NCI-H1092 (cell line): ENCODE results near the gene ARL16.
A peak's percentile ranks its signal among the peaks of the same experiment; 100 is the strongest.

Experiments
- DNase-seq: peaks from one replicate; lab custom pipeline; 2025; lab: John Stamatoyannopoulos, UW

Gene ARL16

DNA sequence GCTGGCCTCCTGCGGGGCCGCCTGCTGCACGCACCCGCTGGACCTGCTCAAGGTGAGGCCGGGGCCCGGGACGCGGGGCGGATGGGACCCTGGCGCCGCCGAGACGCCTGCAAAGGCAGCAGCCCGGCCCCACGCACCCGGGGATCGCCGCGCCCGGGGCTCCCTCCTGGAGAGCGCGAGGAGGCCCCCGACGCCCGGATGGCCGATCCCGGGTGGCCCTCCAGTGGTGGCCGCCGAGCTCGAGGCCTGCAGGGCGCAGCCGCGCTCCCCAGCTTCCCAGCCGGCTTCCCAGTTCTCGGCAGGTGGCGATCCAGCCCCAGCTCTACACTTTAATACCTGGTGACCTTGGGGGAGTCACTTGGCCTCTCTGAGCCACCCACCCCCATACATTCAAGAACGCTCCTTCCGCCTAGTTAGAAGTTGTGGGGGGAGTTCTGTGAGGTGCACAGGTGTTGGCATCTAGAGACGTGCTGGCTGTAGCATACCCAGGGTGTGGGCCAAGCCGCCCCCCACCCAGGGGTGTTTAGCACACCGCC lies 28.9 kb upstream of the ARL16 start:
- DNase-seq = no peak

DNA sequence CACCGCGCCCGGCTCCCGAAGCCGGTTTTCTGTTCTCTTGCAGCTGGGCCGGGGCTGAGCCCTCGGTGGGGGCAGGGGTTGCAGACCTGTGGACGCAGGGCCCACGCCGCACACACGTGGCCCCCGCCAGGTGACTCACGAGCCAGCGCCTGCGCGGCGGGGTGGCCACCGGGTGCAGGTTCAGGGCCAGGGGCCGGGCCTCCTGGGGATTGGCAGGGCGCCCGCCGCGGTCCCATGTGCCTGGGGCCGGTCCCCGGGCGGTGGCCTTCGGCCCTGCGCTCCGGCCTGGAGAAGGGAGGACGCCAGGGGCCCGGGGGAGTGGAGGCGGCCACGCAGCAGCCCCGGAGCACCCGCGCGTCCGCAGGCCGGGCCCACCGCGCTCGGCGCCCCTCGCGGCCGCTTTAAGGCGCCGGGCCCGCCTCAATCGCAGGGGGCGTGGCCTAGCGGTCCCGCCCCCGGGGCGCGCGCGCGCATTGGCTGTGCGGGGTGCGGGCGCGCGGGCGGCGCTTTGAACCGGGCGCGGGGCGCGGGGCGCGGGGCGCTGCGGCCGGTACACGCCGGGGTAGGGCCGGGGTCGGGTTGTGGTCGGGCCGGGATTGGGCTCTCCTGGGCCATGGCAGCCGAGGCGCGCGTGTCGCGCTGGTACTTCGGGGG lies 28.3 kb upstream of the ARL16 start, which contains the start of gene SLC25A10:
TSS of gene SLC25A10 (plus strand) at position 471 of the 654 bp plus-strand sequence. CDS start at position 614, 143 bp downstream.
- DNase-seq = peak; percentile 73

DNA sequence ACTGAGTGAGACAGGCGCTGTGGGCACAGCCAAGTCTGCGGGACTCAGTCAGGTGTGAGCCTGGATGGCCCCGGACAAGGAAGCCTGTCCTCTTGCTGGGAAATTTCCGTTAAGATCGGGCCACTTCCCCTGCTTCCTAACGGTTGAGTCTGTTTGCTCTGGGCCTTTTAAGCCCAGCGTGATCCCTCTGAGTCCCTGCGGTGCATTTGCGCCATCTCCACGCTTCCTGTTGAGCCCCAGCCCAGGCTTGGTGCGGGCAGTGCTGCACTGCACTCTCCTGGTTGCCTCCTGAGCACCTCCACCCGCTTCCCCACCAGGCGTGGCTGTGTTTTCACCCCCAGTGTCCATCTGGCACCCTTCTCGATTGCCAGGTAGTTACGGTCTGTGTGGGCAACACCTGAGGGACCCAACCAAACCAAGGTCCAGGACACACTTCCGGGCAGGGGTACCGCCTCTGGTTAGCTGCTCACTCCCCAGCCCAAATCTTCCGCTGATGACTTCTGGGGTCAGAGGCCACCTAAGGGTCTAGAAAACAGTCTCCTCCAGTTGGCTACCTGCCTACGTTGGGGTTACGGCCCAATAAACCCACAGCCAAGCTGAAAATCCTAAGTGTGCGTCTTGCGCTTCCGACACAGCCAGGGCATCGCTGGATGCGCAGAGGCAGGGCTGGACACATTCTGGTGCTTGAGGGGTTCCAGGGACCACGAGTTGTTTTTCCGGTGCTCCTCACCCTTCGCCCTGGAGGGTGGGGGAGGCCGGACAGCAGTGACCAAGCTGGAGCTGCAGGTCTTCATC lies 27.1 kb upstream of the ARL16 start:
- DNase-seq = no peak

DNA sequence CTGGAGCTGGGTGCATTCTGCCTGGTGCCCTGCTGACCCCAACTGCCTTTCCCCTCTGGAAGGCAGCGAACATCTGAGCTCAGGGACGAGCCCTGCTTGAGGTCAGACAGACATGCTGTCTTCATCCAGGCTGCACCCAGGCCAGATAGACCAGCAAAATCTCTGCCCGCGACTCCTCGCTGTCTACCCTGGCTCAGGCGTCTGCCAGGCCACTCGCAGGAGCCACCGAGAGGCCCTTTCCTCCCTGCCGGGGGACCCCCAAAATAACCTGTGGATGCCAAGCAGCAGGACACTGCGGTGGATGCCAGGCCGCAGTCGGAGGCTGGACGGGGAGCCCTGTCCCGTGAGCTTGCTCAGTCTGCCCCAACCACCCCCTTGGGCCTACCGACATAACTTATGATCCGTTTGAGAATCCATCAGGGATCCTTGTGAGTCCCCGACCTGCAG lies 25.2 kb upstream of the ARL16 start:
- no peak for DNase-seq

DNA sequence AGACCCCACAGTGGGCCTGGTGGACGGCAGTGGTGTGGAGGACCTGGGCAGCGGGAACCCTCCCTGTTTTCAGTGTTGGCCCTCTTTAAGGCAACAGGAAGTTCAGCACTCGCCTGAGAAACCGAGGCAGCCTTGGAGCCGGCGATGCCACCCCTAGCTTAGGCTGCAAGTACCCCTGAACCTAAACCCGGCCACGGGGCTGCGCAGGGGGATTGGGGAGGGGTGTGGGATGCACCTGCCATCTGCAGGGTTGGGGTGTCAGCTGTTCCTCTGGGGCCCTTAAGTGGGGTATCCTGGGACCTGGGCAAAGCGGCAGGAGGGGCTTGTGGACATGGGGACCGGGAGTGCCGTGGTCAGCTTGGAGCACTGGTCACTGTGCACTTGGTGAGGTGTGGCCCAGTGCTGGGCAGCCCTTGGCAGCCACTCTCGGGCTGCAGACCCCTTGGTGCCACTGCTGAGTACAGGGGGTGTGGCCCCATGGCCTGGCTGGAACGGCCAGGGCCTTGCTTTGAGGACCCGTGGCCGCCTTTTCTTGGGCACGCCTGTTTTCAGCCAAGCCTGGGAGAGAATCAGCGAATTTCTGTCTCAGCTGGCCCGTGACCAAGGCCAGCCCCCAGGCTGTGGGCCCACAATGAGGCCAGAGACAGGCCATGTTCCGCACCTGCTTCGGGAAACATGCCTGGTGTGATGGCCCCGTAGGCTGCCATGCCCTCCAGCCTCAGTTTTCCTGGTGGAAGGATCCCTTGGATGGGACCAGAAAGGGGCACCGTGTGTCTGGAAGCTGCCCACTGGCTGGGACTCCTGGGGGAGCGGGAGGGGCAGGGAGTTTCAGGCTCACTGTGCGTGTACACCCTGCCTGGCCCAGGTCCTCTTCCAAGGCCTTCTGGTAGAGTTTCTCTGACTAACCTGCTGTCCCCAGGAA lies 24.4 kb upstream of the ARL16 start:
- DNase-seq = no peak

DNA sequence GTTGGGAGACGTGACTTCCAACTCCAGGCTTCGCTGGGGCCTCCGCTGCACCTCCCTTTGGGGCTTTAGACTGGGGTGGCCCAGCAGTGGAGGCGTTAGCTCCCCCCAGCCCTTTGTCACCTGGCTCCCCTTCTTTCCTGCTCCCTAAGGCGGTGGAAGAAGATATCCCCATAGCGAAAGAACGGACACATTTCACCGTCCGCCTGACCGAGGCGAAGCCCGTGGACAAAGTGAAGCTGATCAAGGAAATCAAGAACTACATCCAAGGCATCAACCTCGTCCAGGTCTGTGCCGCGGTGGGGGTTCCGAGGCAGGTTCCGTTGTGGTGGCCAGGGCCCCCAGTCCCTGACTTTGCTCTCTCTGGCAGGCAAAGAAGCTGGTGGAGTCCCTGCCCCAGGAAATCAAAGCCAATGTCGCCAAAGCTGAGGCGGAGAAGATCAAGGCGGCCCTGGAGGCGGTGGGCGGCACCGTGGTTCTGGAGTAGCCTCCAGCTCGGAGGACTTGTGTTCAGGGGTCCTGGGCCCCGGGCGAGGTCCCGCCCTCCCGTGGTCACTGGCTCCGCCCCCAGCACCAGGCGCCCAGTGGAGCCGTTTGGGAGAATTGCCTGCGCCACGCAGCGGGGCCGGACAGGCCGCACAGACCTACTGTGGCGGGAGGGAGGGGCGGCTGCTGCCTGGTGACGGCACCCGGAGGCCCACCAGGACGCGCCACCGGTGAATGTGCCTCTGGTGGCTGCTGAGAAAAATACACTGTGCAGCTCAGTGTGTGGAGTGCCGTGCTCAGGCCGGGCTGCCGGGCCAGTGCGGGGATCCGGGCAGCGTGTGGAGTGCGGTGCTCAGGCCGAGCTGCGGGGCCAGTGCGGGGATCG lies 23.4 kb upstream of the ARL16 start:
- DNase-seq = no peak

DNA sequence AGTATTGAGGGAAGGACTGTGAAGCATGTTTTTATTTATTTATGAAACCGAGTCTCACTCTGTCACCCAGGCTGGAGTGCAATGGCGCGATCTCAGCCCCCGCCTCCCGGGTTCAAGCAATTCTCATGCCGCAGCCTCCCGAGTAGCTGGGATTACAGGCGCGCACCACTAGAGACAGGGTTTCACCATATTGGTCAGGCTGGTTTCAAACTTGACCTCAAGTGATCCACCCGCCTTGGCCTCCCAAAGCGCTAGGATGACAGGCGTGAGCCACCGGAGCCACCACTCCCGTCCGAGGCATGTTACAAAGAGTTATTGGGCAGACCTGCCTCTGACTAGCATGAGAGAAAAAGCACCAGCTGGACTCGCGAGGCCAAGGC lies 22.6 kb upstream of the ARL16 start:
- DNase-seq = no peak

DNA sequence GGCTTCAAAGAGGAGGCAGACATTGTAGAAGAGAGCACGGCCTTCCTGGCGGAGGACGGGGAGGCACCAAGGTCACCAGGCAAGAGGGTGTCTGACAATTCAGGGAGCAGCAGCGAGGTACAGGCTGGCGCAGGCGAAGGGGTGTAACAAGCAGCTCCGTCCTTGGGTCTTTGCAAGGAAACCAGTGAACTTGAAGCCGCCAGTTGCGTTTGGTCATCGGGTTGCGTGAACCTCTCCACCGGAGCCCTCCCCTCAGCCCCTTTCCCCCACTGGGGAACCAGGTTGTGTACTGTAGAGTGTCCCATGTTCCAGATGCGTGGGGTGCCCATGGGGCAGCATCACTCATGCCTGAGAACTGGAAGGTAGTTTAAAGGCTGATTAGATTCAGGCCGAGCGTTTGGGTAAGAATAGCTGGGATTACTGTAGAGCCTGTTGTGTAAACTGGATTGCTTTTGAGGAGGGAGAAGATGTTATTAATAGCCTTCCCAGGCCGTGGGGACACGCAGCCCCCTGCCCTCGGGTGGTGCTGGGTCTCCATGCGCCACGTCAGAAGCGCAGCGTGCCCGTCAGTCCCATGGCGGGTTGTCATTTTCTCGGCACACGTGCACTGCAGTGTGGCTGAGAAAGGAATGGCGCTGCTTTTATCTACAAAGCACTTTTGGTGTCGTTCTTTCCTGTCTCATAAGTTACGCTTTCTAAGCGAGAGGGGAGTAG lies 22.1 kb upstream of the ARL16 start:
- DNase-seq = no peak

DNA sequence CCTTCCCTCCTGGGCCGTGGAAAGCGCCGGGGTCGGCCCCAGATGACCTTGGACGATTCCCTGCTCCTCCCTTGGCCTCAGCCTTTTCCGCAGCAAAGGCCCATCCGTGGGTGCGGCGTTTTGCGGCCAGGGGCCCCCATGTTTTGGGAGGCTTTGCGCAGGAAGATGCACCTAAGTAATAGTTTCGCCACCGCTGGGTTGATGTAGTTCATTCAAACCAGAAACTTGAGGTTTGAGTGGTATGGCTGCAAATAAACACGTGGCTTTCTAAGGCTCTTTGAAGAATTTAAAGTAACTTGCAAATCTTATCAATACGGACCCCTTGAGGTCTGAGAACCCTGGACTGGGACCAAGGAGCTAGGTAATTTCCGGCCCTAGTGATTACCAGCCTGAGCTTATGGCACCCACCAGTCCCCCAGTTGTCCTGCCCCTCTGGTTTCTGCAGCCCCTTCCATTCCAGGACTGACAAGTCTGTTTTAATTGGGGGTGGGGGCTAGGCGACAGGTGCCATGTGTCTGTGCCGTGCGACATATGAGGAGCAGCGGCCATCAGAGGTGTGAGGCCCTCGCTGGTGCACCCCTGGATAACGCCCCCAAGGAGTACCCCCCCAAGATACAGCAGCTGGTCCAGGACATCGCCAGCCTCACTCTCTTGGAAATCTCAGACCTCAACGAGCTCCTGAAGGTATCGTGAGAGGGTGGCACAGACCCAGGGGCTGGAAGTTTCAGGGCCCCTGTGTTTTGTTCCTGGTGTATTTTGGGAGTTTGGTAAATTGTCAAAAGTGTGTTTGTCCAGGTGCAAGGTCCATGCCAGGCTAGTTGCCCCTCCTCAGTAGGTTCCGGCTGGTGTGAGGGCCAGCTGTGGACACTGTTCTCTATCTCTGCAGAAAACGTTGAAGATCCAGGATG lies 20.4 kb upstream of the ARL16 start:
- no peak for DNase-seq

DNA sequence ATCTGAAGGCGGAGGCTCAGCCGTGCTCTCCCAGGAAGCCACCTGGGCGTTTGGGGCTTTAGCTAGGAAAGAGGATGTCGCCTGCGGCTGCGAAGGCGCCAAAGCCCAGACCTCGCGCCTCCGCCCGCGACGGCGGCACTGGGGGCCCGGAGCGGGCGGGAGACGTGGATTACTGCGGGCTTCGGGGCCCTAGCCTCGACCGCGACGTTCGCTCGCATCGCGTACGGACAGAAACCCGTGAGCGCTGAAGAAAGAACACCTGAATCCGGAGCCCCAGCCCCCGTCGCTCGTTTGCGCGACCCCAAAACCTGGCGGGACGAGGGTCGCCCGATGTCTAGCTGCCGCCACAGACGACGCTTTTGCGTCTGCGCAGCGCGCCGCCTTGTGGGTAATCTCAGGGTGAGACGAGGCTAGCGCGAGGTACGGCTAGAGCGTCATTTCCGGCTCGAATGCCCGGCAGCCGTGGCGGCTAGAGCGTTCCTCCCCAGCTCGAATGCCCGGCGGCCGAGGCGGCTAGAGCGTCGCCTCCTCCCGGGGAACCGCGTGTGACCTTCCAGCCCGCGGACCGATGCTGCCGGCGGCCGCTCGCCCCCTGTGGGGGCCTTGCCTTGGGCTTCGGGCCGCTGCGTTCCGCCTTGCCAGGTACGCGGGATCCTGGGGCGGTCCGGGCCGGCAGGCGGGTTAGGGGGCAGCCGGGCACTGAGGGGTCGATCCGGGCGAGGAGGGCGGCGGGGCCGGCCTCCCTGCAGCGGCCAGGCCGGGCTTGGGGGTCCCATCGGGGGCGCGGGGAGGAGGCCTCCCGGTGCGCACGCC lies 19.5 kb upstream of the ARL16 start, which contains the start of gene MRPL12:
TSS of gene MRPL12 (plus strand) at position 434 of the 813 bp plus-strand sequence. CDS start at position 569, 135 bp downstream.
- DNase-seq = peak; percentile 92

DNA sequence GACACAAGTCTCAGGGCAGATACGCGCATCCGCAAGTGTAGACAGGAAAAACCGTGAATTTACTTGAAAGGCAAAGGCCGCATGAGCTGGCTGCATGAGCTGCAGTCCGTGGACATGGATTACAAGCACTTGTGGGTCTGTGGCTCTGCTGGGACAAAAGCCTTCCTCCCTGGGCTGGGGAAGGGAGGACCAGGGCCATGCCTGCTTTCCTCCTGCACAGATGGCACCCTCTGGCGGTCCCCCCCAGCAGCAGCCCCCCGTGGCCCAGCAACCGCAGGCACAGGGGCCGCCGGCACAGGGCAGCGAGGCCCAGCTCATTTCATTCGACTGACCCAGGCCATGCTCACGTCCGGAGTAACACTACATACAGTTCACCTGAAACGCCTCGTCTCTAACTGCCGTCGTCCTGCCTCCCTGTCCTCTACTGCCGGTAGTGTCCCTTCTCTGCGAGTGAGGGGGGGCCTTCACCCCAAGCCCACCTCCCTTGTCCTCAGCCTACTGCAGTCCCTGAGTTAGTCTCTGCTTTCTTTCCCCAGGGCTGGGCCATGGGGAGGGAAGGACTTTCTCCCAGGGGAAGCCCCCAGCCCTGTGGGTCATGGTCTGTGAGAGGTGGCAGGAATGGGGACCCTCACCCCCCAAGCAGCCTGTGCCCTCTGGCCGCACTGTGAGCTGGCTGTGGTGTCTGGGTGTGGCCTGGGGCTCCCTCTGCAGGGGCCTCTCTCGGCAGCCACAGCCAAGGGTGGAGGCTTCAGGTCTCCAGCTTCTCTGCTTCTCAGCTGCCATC lies 17.9 kb upstream of the ARL16 start:
- DNase-seq = no peak

DNA sequence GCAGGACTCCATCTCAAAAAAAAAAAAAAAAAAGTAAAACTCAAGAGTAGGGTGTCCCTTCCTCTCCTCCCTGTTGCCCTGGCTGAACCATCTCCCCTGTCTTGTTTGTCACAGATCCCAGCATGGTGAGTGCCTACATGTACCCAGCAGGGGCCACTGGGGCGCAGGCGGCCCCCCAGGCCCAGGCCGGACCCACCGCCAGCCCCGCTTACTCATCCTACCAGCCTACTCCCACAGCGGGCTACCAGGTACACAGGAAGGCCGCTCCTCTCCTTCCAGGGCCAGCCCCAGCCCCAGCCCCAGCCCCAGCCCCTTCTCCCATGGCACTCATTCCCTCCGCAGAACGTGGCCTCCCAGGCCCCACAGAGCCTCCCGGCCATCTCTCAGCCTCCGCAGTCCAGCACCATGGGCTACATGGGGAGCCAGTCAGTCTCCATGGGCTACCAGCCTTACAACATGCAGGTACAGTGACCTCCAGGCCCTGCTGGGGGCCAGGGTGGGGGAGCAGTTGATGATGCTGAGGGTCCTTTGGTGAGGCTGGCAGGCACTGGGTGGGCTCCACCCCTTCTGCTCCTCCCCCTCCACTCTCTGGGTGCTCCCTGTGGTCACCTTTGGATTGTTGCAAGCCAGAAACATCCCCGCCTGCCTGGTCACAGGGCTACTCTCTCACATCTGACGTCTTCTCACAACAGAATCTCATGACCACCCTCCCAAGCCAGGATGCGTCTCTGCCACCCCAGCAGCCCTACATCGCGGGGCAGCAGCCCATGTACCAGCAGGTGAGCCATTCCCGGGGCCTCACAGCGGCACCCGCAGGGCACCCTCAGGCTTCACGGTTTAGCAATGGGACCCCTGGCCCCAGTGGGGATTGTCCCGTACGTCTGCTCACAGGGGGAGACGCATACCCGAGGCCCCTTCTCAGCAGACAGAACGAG lies 17.0 kb upstream of the ARL16 start:
- no peak for DNase-seq

DNA sequence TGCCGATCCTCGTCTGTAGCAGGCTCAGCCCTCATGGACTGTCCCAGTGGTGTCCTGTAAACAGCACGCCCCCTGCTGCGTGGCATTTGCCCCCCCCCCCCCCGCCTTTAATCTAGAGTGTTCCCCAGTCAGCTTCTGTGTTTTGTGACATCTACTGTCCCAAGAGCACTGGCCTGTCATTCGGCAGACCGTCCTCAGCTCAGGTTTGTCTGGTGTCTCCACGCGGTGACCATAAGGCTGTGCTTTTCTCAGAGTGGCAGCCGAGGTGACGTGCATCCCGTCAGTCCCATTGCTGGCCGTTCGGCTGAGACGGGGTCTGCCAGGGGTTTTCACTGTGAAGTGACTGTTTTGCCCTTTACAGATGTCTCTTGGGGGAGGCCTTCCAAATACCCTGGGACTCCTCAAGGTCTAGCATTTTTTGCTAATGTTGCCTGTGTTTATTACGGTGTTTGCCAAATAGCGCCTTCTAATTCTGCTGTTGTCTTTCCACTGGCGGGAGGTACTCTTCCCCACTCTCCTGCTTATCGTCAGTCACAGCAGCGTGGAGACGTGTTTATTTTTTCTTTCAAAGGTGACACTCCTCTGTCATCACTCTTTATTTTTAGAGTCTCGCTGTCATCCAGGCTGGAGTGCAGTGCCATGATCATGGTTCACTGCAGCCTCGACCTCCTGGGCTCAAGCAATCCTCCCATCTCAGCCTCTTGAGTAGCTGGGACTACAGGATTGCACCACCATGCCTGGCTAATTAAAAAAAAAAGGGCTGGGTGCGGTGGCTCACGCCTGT lies 13.9 kb upstream of the ARL16 start:
- DNase-seq = no peak

DNA sequence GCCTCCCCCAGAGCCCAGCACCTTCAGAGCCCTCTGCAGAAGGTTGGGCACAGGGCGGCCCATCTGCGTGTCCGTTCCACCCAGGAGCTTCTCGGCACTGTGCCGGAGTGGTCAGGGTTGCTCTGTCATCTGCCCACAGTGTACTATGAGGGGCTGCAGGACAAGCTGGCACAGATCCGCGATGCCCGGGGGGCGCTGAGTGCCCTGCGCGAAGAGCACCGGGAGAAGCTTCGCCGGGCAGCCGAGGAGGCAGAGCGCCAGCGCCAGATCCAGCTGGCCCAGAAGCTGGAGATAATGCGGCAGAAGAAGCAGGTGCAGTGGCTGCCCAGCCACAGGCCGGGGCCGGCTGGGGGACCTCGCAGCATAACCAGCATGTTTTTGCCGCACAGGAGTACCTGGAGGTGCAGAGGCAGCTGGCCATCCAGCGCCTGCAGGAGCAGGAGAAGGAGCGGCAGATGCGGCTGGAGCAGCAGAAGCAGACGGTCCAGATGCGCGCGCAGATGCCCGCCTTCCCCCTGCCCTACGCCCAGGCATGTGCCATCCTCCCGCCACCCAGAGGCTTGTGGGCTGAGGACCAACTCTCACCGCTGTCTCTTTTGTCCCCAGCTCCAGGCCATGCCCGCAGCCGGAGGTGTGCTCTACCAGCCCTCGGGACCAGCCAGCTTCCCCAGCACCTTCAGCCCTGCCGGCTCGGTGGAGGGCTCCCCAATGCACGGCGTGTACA lies 12.8 kb upstream of the ARL16 start:
- no peak for DNase-seq

DNA sequence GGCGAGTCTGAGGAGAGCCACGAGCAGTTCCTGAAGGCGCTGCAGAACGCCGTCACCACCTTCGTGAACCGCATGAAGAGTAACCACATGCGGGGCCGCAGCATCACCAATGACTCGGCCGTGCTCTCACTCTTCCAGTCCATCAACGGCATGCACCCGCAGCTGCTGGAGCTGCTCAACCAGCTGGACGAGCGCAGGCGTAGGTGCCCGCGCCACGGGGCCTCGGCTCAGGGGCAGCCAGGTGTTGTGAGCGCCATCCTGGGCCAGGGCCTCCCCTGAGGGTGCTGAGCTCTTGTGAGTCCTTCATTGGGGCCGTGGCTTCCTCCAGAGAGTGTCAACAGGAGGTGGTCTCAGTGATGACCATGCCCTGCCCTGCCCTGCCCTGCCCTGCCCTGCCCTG lies 12.2 kb upstream of the ARL16 start:
- no peak for DNase-seq
